Lung (tissue), 12 donors: ENCODE results near the gene MRO. TPM values are rescaled to one million over a fixed set of nuclear protein-coding genes. Genes with fewer than 3 reads are reported as not detected.
"Not testable (repeated sequence)": the region's sequence is repeated elsewhere in the genome, so short reads cannot be mapped to it uniquely, and the experiment has no call there.

Source experiments
- ATAC-seq: fragments of 200-7000 bp; cut with Tn5 transposase; one replicate; pipeline ENCODE4 v1.9.1; 2020; ENCODE audit warnings: moderate number of reproducible peaks; ENCODE audit not compliant: insufficient read depth, low FRiP score
- DNase-seq, 3 donors: peaks; one replicate each; pipeline ENCODE4 v3.0.0-alpha.2; 2013 to 2017
- H3K27ac ChIP-seq, 2 donors: one replicate each; pipeline ENCODE4 v1.5.1; 2013; ENCODE audit warnings: mild to moderate bottlenecking in 2 of 2, moderate library complexity in 2 of 2, control low read depth in 1 of 2, inconsistent platforms in 1 of 2, low read depth in 1 of 2, low read length in 1 of 2
- H3K27me3 ChIP-seq, 3 donors: one replicate each; pipeline ENCODE4 v1.5.1; 2013; ENCODE audit warnings: low read length in 2 of 3; ENCODE audit not compliant: control insufficient read depth in 3 of 3, insufficient read depth in 3 of 3
- H3K36me3 ChIP-seq, 4 donors: one replicate each; pipeline ENCODE4 v1.5.1; 2013; ENCODE audit warnings: low read length in 4 of 4, mild to moderate bottlenecking in 1 of 4, moderate library complexity in 1 of 4; ENCODE audit not compliant: control insufficient read depth in 4 of 4, insufficient read depth in 4 of 4
- H3K4me1 ChIP-seq, 5 donors: one replicate each; pipeline ENCODE4 v1.5.1; 2013; ENCODE audit warnings: low read length in 5 of 5, mild to moderate bottlenecking in 2 of 5, moderate library complexity in 1 of 5; ENCODE audit not compliant: control insufficient read depth in 5 of 5, insufficient read depth in 5 of 5
- H3K4me3 ChIP-seq: one replicate; pipeline ENCODE4 v1.5.1; 2013; ENCODE audit warnings: mild to moderate bottlenecking, control low read depth, moderate library complexity
- H3K9ac ChIP-seq, 2 donors: one replicate each; pipeline ENCODE4 v1.5.1; 2013; ENCODE audit warnings: low read length in 2 of 2, control low read depth in 1 of 2; ENCODE audit not compliant: insufficient read depth in 1 of 2
- H3K9me3 ChIP-seq, 4 donors: one replicate each; pipeline ENCODE4 v1.5.1; 2013; ENCODE audit warnings: low read length in 3 of 4, mild to moderate bottlenecking in 1 of 4, moderate library complexity in 1 of 4; ENCODE audit not compliant: control insufficient read depth in 4 of 4, insufficient read depth in 3 of 4
- WGBS, 2 donors: extraction: QIAGEN DNeasy Blood & Tissue Kit; methylation state at CpG; one replicate each; pipeline ENCODE4 v1.1.7; 2013; 5-methylcytosine and 5-hydroxymethylcytosine counted together
- polyA plus RNA-seq, 2 donors: library from polyadenylated mRNA; stranded (reverse); fragments of 200-250 nt; gene quantifications; one replicate each; pipeline ENCODE4 v1.2.1, GENCODE V29; 2013
- total RNA-seq, 2 donors: library from RNA; depleted of rRNA in 1 of 2; stranded (reverse); fragments of >200 nt in 1 of 2; gene quantifications; one replicate each; pipeline ENCODE4 v1.2.1, GENCODE V29; 2014 to 2021
- TF ChIP-seq, protein P1 (sequence below): IDR thresholded peaks from 2 replicates; pipeline ENCODE4 v1.5.1; 2012; ENCODE audit warnings: mild to moderate bottlenecking; ENCODE audit errors: control extremely low read depth, extremely low read depth
- donor health status: control.
- donor health status: control.
- donor health status: Bipolar disorder and iron deficiency.
- donor health status: healthy.
- donor health status: DM: yes; HTN: yes; CAD: no.

MRO gene
- total and polyA plus RNA-seq, 4 donors, result 0.05 to 0.71 (median 0.22) TPM

DNA sequence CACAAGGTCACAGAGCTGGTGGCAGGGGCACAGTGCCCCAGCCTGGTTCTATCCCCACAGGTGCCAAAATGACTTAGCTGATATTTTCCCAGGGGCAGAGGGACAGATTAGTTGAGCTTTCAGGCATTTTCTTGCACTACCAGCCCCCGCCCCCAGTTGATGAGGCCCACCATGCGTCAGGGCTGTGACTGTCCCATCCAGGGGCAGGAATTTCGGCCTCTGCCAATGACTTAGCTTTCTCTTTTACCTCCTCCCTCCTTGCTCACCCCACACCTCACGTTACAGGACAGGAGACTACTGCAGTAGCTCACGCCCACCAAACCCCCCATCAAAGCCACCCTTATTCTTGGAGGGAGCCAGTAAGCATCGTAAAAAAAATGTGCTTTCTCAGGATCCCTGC lies 31.5 kb downstream of the MRO start:
- no peaks in the 10 kb centered on the region for H3K27me3 ChIP-seq
- H3K9me3 ChIP-seq, result peaks cover 0 to 2% (median 0%) of the 10 kb centered on the region in 4 donors
- TF ChIP-seq, protein P1, sequence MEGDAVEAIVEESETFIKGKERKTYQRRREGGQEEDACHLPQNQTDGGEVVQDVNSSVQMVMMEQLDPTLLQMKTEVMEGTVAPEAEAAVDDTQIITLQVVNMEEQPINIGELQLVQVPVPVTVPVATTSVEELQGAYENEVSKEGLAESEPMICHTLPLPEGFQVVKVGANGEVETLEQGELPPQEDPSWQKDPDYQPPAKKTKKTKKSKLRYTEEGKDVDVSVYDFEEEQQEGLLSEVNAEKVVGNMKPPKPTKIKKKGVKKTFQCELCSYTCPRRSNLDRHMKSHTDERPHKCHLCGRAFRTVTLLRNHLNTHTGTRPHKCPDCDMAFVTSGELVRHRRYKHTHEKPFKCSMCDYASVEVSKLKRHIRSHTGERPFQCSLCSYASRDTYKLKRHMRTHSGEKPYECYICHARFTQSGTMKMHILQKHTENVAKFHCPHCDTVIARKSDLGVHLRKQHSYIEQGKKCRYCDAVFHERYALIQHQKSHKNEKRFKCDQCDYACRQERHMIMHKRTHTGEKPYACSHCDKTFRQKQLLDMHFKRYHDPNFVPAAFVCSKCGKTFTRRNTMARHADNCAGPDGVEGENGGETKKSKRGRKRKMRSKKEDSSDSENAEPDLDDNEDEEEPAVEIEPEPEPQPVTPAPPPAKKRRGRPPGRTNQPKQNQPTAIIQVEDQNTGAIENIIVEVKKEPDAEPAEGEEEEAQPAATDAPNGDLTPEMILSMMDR, result no peak
- no peak overlapping the region for H3K9ac ChIP-seq
- H3K4me1 ChIP-seq, result no peaks in the 10 kb centered on the region
- H3K36me3 ChIP-seq, result no peaks in the 10 kb centered on the region
- H3K27ac ChIP-seq, result no peak overlapping the region
- 71% methylated on average over 6 of the region's 6 CpGs for WGBS, 2 donors
- ATAC-seq, result no peak
- DNase-seq, result no peak
- H3K4me3 ChIP-seq, result no peak overlapping the region

DNA sequence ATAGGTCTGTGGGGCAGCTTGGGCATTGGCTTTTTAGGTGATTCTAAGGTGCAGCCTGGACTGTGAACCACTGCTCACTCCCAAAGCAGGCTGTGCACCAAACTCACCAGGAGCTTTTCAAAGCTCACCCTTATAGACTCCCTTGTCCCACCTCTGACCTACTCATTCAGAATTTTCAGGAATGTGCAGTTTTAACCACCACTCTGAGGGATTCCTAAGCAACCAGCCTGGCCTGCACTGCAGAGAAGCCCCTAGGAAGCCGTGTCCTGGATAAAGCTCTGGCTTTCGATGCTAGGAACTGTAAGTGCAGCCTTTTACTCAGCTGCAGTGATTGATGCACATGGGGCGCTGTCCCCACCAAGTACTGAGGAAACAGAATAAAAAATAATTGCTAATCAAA lies 33.0 kb downstream of the MRO start:
- Histone ChIP-seq H3K9ac (no peak overlapping the region), H3K27me3 (no peaks in the 10 kb centered on the region), H3K4me1 (no peaks in the 10 kb centered on the region), H3K9me3 (peaks cover 0 to 2% (median 0%) of the 10 kb centered on the region in 4 donors), H3K27ac (no peak overlapping the region), H3K36me3 (no peaks in the 10 kb centered on the region), H3K4me3 (no peak overlapping the region)
- ATAC-seq (no peak), DNase-seq (no peak)
- WGBS, 2 donors, result 83 to 91% methylated on average over 3 of the region's 3 CpGs
- TF ChIP-seq, protein P1, result no peak

DNA sequence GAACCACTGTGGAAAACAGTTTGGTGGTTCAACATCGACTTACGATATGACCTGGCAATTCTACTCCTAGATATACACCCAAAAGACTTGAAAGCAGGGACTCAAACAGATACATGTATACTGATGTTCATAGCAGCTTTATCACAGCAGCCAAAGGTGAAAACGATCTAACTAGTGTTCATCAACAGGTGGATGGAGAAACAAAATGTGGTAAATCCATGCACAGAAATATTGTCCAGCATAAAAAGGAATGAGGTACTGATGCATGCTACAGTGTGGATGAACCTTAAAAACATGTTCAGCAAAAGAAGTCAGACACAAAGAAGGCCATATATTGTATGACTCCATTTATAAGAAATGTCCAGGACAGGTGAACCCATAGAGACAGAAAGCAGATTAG lies 36.3 kb downstream of the MRO start:
- Histone ChIP-seq H3K36me3 (no peaks in the 10 kb centered on the region), H3K27me3 (no peaks in the 10 kb centered on the region), H3K9ac (no peak overlapping the region), H3K27ac (no peak overlapping the region), H3K9me3 (peaks cover 0 to 2% (median 0%) of the 10 kb centered on the region in 4 donors), H3K4me1 (no peaks in the 10 kb centered on the region), H3K4me3 (no peak overlapping the region)
- DNase-seq (no peak), ATAC-seq (no peak)
- WGBS, 2 donors, result 63 to 87% methylated on average over 3 of the region's 3 CpGs
- TF ChIP-seq, protein P1, result no peak

DNA sequence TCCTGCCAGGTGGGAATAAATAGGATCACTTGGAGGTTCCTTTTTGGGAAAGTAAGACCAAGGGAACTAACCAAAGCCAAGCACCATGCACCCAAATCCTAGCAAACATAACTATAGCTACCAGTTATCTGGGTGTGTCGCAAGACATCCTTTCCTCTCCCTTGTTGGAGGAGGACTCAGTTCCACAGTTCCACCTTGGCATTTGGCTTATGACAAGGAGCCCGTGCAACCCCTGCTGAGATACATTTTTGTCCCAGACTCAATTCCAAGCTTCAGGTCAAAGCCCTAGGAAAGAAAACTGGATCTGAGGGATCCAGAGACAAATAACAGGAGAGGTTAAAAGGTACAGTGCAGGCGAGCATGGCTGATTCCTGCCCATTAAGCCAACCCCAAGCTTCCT lies 40.8 kb downstream of the MRO start:
- ATAC-seq, H3K36me3 ChIP-seq: not testable (repeated sequence)
- 77 to 88% methylated on average over 3 of the region's 3 CpGs for WGBS, 2 donors

More for the DNA sequence above, 40.8 kb downstream of the MRO start:
- H3K9me3 ChIP-seq, H3K9ac ChIP-seq, H3K4me3 ChIP-seq, H3K27me3 ChIP-seq, DNase-seq, H3K27ac ChIP-seq, H3K4me1 ChIP-seq: not testable (repeated sequence)
